ENCODE results near the gene FILIP1. TPM values are rescaled to one million over a fixed set of nuclear protein-coding genes. Genes with fewer than 3 reads are reported as not detected.

The FILIP1 gene, protein sequence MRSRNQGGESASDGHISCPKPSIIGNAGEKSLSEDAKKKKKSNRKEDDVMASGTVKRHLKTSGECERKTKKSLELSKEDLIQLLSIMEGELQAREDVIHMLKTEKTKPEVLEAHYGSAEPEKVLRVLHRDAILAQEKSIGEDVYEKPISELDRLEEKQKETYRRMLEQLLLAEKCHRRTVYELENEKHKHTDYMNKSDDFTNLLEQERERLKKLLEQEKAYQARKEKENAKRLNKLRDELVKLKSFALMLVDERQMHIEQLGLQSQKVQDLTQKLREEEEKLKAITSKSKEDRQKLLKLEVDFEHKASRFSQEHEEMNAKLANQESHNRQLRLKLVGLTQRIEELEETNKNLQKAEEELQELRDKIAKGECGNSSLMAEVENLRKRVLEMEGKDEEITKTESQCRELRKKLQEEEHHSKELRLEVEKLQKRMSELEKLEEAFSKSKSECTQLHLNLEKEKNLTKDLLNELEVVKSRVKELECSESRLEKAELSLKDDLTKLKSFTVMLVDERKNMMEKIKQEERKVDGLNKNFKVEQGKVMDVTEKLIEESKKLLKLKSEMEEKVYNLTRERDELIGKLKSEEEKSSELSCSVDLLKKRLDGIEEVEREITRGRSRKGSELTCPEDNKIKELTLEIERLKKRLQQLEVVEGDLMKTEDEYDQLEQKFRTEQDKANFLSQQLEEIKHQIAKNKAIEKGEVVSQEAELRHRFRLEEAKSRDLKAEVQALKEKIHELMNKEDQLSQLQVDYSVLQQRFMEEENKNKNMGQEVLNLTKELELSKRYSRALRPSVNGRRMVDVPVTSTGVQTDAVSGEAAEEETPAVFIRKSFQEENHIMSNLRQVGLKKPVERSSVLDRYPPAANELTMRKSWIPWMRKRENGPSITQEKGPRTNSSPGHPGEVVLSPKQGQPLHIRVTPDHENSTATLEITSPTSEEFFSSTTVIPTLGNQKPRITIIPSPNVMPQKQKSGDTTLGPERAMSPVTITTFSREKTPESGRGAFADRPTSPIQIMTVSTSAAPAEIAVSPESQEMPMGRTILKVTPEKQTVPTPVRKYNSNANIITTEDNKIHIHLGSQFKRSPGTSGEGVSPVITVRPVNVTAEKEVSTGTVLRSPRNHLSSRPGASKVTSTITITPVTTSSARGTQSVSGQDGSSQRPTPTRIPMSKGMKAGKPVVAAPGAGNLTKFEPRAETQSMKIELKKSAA (N-terminal part only)
- total RNA-seq: under 1 TPM in 2 of 5 donors, not detected in 3; 0.07 to 0.09 TPM
- total RNA-seq (2013): 0.17 TPM
- total RNA-seq: 0 to 0.27 (median 0) reads per million in 29 experiments

DNA sequence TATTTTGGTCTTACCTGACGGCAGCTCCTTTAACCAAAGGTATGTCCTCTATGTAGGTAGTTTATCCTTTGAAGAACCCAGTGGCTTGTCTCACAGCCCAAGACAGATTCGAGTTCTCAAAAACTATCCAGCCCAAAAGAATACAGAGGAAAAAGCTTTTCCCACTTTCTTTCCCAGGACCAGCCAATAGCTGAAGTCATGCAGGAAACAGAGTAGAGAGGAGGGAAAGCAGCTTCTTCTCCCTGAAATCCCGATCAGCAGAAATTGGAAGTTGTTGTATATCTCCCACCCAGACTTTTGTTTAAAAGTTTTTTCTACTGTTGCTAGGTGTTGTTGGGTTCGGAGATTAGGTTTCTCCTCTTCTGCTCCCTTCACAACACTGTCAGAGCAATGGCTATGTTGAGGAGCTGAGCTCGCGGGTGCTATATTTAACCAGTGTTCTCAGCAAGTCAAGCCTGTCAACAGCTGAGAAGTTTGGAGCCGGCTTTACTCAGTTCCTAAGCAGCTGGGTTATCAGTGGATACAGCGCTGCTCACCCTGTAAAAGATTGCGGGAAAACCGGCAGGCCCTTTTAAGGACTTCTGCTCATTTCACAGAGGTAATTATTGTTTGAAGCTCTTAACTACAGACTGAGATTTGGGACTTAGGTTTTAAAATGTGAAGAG lies at the start of gene FILIP1:
TSS of gene FILIP1 (minus strand) at position 401 of the 665 bp plus-strand sequence. CDS start 78,828 bp downstream, outside the sequence.
- Histone ChIP-seq H3K27ac (ENCODE audit: low read length) (no peak within 1 kb of the TSS), H3K9me3 (no peaks in the 10 kb centered on the region), H3K4me1 (ENCODE audit: control insufficient read depth in 1 of 2, extremely low read depth in 1 of 2, insufficient read depth in 2 of 2, low read length in 2 of 2) (peaks cover 0 to 9% of the 10 kb centered on the region in 2 experiments), H3K36me3 (ENCODE audit: control insufficient read depth in 2 of 2, extremely low read depth in 1 of 2, insufficient read depth in 1 of 2, low read length in 1 of 2) (no peaks in the 10 kb centered on the region), H3K27me3 (replicated peaks in 1 of 2; ENCODE audit: control insufficient read depth in 2 of 2, extremely low read depth in 1 of 2, insufficient read depth in 2 of 2, low read length in 1 of 2) (peaks cover 3 to 4% of the 10 kb centered on the region in 2 experiments), H3K4me3 (ENCODE audit: control insufficient read depth in 1 of 2, extremely low read depth in 1 of 2, low read length in 1 of 2) (no peak within 1 kb of the TSS)
- Mint-ChIP-seq H3K27ac (no peak within 1 kb of the TSS), H3K9me3 (no peaks in the 10 kb centered on the region), H3K36me3 (no peaks in the 10 kb centered on the region), H3K27me3 (peaks cover 19 to 33% of the 10 kb centered on the region in 2 donors), H3K4me1 (peaks cover 4 to 9% (median 5%) of the 10 kb centered on the region in 3 donors), H3K4me3 (no peak within 1 kb of the TSS)
- ChIA-PET CTCF (interaction anchor here in 1 of 2 donors (1.0 kb wide), 1 partner anchor 47 kb away, joined by 3 read pairs; no protein-coding TSS in a partner anchor), POLR2A (no interaction called here)
- DNase-seq (no peak), ATAC-seq (replicated peaks in 1 of 4) (no peak)
- 85% methylated on average over 3 of the region's 10 CpGs for WGBS (ENCODE audit: insufficient coverage)

DNA sequence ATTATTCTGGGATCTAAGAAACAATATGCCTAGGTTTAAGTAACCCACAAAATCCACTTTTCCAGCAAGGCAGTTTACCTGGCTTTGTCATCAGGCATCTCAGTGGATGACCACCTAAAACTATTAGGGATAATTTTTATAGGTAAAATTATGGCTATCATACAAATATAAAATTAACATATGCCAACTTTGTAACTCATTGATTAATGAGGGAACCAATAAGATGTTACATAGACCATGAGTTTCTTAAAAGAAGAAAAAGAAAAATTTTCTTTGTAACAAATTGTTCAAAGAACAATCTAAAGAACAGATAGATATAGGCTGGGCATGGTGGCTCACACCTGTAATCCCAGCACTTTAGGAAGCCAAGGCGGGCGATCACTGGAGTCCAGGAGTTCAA lies 49.7 kb upstream of the FILIP1 start:
- H3K9me3 Mint-ChIP-seq: no peaks in the 10 kb centered on the region
- Histone ChIP-seq H3K4me1 (ENCODE audit: control insufficient read depth in 1 of 2, extremely low read depth in 1 of 2, insufficient read depth in 2 of 2, low read length in 2 of 2) (no peaks in the 10 kb centered on the region), H3K27ac (ENCODE audit: low read length) (no peak overlapping the region), H3K36me3 (ENCODE audit: control insufficient read depth in 2 of 2, extremely low read depth in 1 of 2, insufficient read depth in 1 of 2, low read length in 1 of 2) (no peaks in the 10 kb centered on the region), H3K9me3 (no peaks in the 10 kb centered on the region), H3K27me3 (replicated peaks in 1 of 2; ENCODE audit: control insufficient read depth in 2 of 2, extremely low read depth in 1 of 2, insufficient read depth in 2 of 2, low read length in 1 of 2) (peaks cover 0 to 4% of the 10 kb centered on the region in 2 experiments), H3K4me3 (ENCODE audit: control insufficient read depth in 1 of 2, extremely low read depth in 1 of 2, low read length in 1 of 2) (no peak overlapping the region)
- H3K36me3 Mint-ChIP-seq: no peaks in the 10 kb centered on the region
- no peak overlapping the region for H3K4me3 Mint-ChIP-seq
- ATAC-seq (replicated peaks in 1 of 4): no peak
- ChIA-PET POLR2A (no interaction called here), CTCF (interaction anchor here in 1 of 2 donors (1.4 kb wide), 1 partner anchor 14 kb away, joined by 3 read pairs; no protein-coding TSS in a partner anchor)
- H3K27ac Mint-ChIP-seq: no peak overlapping the region
- no peak for DNase-seq
- WGBS (ENCODE audit: insufficient coverage): 58% methylated on average over 2 of the region's 2 CpGs
- H3K4me1 Mint-ChIP-seq: no peaks in the 10 kb centered on the region
- peaks cover 7 to 17% of the 10 kb centered on the region in 2 donors for H3K27me3 Mint-ChIP-seq

DNA sequence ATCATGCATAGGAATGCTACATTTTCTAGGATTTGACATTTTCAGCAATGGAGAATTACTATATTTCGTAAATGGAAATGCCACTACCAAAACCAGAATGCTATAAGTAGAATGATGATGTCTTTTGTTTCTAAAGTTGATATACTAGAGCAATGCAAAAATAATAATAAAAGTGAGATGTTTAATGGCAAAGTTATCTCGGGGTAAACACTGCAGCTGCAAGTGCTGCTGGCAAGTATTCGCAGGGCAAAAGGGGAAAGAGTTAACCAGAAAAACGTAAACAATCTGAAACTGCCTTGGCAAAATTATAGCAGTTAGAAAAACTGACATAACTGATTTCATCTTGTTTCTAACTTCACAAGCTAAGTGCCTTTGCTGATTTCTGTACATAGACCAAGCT lies 45.5 kb upstream of the FILIP1 start:
- CTCF ChIA-PET: interaction anchor here in 1 of 2 donors (0.6 kb wide), 1 partner anchor 312 kb away, joined by 3 read pairs; no protein-coding TSS in a partner anchor
- H3K27me3 Mint-ChIP-seq: peaks cover 11 to 34% of the 10 kb centered on the region in 2 donors
- POLR2A ChIA-PET: no interaction called here
- Histone ChIP-seq H3K9me3 (no peaks in the 10 kb centered on the region), H3K36me3 (ENCODE audit: control insufficient read depth in 2 of 2, extremely low read depth in 1 of 2, insufficient read depth in 1 of 2, low read length in 1 of 2) (no peaks in the 10 kb centered on the region), H3K4me3 (ENCODE audit: control insufficient read depth in 1 of 2, extremely low read depth in 1 of 2, low read length in 1 of 2) (no peak overlapping the region), H3K4me1 (ENCODE audit: control insufficient read depth in 1 of 2, extremely low read depth in 1 of 2, insufficient read depth in 2 of 2, low read length in 2 of 2) (no peaks in the 10 kb centered on the region), H3K27me3 (replicated peaks in 1 of 2; ENCODE audit: control insufficient read depth in 2 of 2, extremely low read depth in 1 of 2, insufficient read depth in 2 of 2, low read length in 1 of 2) (peaks cover 0 to 4% of the 10 kb centered on the region in 2 experiments), H3K27ac (ENCODE audit: low read length) (no peak overlapping the region)
- H3K4me1 Mint-ChIP-seq: no peaks in the 10 kb centered on the region
- ATAC-seq (replicated peaks in 1 of 4): no peak
- 50% methylated on average over 2 of the region's 4 CpGs for WGBS (ENCODE audit: insufficient coverage)
- no peaks in the 10 kb centered on the region for H3K9me3 Mint-ChIP-seq
- H3K4me3 Mint-ChIP-seq: no peak overlapping the region
- no peaks in the 10 kb centered on the region for H3K36me3 Mint-ChIP-seq
- DNase-seq: no peak
- no peak overlapping the region for H3K27ac Mint-ChIP-seq

DNA sequence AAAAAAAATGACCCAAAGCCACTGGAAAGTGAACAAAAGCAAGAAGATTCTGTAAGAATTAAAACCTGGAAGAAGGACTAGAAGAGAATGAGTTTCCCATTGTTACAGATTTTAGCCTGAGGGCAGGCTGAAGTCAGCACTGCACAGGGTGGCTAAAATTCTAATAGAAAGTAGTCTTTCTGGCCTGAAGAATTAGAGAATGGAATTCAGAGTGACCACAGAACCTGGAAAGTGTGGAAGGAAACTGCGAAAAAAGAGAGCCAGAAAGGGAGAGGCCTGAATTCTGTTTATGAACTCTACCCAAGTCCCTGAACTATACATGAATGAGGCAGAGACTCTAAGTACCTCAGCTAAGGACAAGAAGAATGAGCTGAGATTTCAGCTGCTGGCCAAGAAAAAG lies 38.9 kb upstream of the FILIP1 start:
- POLR2A ChIA-PET: no interaction called here
- no peak for DNase-seq

DNA sequence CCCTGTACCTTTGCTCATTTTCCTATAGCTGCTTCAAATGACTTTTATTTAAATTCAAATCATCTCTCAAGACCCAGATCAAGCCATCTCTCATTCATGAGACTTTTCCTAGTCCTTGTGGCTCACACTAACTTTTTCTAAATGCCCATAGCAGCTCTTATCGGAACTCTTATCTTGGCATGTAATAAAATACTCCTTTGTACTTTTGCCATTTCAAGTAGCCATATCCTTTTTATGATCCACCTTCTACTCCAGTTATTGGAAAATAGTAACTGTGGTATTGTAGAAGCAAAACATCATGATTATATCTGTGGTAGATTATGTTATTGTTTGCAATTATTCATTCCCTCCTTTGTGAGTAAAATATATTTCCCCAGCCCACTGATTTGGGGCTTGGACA lies 37.6 kb upstream of the FILIP1 start:
- Mint-ChIP-seq H3K27me3 (peaks cover 36 to 37% of the 10 kb centered on the region in 2 donors), H3K27ac (no peak overlapping the region), H3K4me3 (no peak overlapping the region), H3K9me3 (no peaks in the 10 kb centered on the region), H3K4me1 (no peaks in the 10 kb centered on the region), H3K36me3 (no peaks in the 10 kb centered on the region)
- POLR2A ChIA-PET: no interaction called here
- Histone ChIP-seq H3K27me3 (replicated peaks in 1 of 2; ENCODE audit: control insufficient read depth in 2 of 2, extremely low read depth in 1 of 2, insufficient read depth in 2 of 2, low read length in 1 of 2) (no peaks in the 10 kb centered on the region), H3K9me3 (no peaks in the 10 kb centered on the region), H3K27ac (ENCODE audit: low read length) (no peak overlapping the region), H3K4me3 (ENCODE audit: control insufficient read depth in 1 of 2, extremely low read depth in 1 of 2, low read length in 1 of 2) (no peak overlapping the region), H3K4me1 (ENCODE audit: control insufficient read depth in 1 of 2, extremely low read depth in 1 of 2, insufficient read depth in 2 of 2, low read length in 2 of 2) (no peaks in the 10 kb centered on the region), H3K36me3 (ENCODE audit: control insufficient read depth in 2 of 2, extremely low read depth in 1 of 2, insufficient read depth in 1 of 2, low read length in 1 of 2) (no peaks in the 10 kb centered on the region)
- WGBS (ENCODE audit: insufficient coverage): no CpG with 5 or more reads among the region's 1 CpG
- DNase-seq: no peak
- ATAC-seq (replicated peaks in 1 of 4): no peak
- CTCF ChIA-PET: no interaction called here

More for the DNA sequence above, 38.9 kb upstream of the FILIP1 start:
- H3K36me3 Mint-ChIP-seq: no peaks in the 10 kb centered on the region
- H3K27ac Mint-ChIP-seq: no peak overlapping the region
- no peak overlapping the region for H3K4me3 ChIP-seq (ENCODE audit: control insufficient read depth in 1 of 2, extremely low read depth in 1 of 2, low read length in 1 of 2)
- H3K4me3 Mint-ChIP-seq: no peak overlapping the region
- H3K9me3 ChIP-seq: no peaks in the 10 kb centered on the region
- ATAC-seq (replicated peaks in 1 of 4): no peak
- CTCF ChIA-PET: no interaction called here
- peaks cover 33 to 35% of the 10 kb centered on the region in 2 donors for H3K27me3 Mint-ChIP-seq
- WGBS (ENCODE audit: insufficient coverage): no CpG with 5 or more reads among the region's 1 CpG
- H3K27ac ChIP-seq (ENCODE audit: low read length): no peak overlapping the region
- no peaks in the 10 kb centered on the region for H3K27me3 ChIP-seq (replicated peaks in 1 of 2; ENCODE audit: control insufficient read depth in 2 of 2, extremely low read depth in 1 of 2, insufficient read depth in 2 of 2, low read length in 1 of 2)
- H3K4me1 ChIP-seq (ENCODE audit: control insufficient read depth in 1 of 2, extremely low read depth in 1 of 2, insufficient read depth in 2 of 2, low read length in 2 of 2): no peaks in the 10 kb centered on the region
- H3K9me3 Mint-ChIP-seq: no peaks in the 10 kb centered on the region
- H3K36me3 ChIP-seq (ENCODE audit: control insufficient read depth in 2 of 2, extremely low read depth in 1 of 2, insufficient read depth in 1 of 2, low read length in 1 of 2): no peaks in the 10 kb centered on the region
- H3K4me1 Mint-ChIP-seq: no peaks in the 10 kb centered on the region

Measured in T-cell (primary cell).